GM12878 (cell line): ENCODE measurements around the gene ZBTB42. TPM values are rescaled to one million over a fixed set of nuclear protein-coding genes. Genes with fewer than 3 reads are reported as not detected.

Source experiments
- BCL11A ChIP-seq: IDR thresholded peaks from 2 replicates; pipeline ENCODE4 v1.6.1; 2011; ENCODE audit warnings: low read depth, low read length
- BCLAF1 ChIP-seq: fragments of 450-650 bp; IDR thresholded peaks from 2 replicates; pipeline ENCODE4 v1.6.1; 2017; ENCODE audit warnings: antibody characterized with exemption, mild to moderate bottlenecking, moderate library complexity
- BMI1 ChIP-seq: fragments of 450-650 bp; IDR thresholded peaks from 2 replicates; pipeline ENCODE4 v1.6.1; 2016; ENCODE audit warnings: mild to moderate bottlenecking, moderate library complexity, borderline replicate concordance
- NBN ChIP-seq: fragments of 450-650 bp; IDR thresholded peaks from 2 replicates; pipeline ENCODE4 v1.6.1; 2016
- NFIC ChIP-seq: IDR thresholded peaks from 2 replicates; pipeline ENCODE4 v1.6.1; 2012; ENCODE audit warnings: low read depth, mild to moderate bottlenecking, inconsistent platforms, low read length, moderate library complexity
- NFYA ChIP-seq: IDR thresholded peaks from 2 replicates; pipeline ENCODE4 v1.6.1; 2011; ENCODE audit warnings: low read depth, mild to moderate bottlenecking, low read length, improper control_type of control experiment, borderline replicate concordance
- PBX3 ChIP-seq: IDR thresholded peaks from 2 replicates; pipeline ENCODE4 v1.6.1; 2011; ENCODE audit warnings: mild to moderate bottlenecking, low read depth, low read length, moderate library complexity; ENCODE audit not compliant: insufficient replicate concordance
- PKNOX1 ChIP-seq: fragments of 450-650 bp; IDR thresholded peaks from 2 replicates; pipeline ENCODE4 v1.6.1; 2016; ENCODE audit warnings: mild to moderate bottlenecking
- POLR2A ChIP-seq: IDR thresholded peaks from 2 replicates; pipeline ENCODE4 v1.6.1; 2011; ENCODE audit warnings: low read depth, mild to moderate bottlenecking, low read length
- POLR2AphosphoS5 ChIP-seq: IDR thresholded peaks from 2 replicates; pipeline ENCODE4 v1.6.1; 2011; ENCODE audit warnings: mild to moderate bottlenecking, low read length, inconsistent platforms
- RELB ChIP-seq: fragments of 450-650 bp; IDR thresholded peaks from 2 replicates; pipeline ENCODE4 v1.6.1; 2017; ENCODE audit warnings: low read depth, mild to moderate bottlenecking, moderate library complexity
- RUNX3 ChIP-seq: IDR thresholded peaks from 2 replicates; pipeline ENCODE4 v1.6.1; 2012; ENCODE audit warnings: low read length, inconsistent platforms
- SREBF1 ChIP-seq: IDR thresholded peaks from 2 replicates; pipeline ENCODE4 v1.6.1; 2012; ENCODE audit warnings: mild to moderate bottlenecking, low read length
- SUPT20H ChIP-seq: IDR thresholded peaks from 2 replicates; pipeline ENCODE4 v1.6.1; 2011; ENCODE audit warnings: low read depth, mild to moderate bottlenecking, low read length, moderate library complexity, borderline replicate concordance; ENCODE audit not compliant: control insufficient read depth
- TAF1 ChIP-seq: IDR thresholded peaks from 2 replicates; pipeline ENCODE4 v1.6.1; 2011; ENCODE audit warnings: mild to moderate bottlenecking, low read depth, low read length, borderline replicate concordance
- TARDBP ChIP-seq: IDR thresholded peaks from 2 replicates; pipeline ENCODE4 v1.6.1; 2016; ENCODE audit warnings: borderline replicate concordance
- TBL1XR1 ChIP-seq: IDR thresholded peaks from 2 replicates; pipeline ENCODE4 v1.6.1; 2012; ENCODE audit warnings: low read depth, low read length, improper control_type of control experiment
- USF2 ChIP-seq: IDR thresholded peaks from 2 replicates; pipeline ENCODE4 v1.6.1; 2011; ENCODE audit warnings: low read depth, low read length, improper control_type of control experiment, borderline replicate concordance
- ZBED1 ChIP-seq: IDR thresholded peaks from 2 replicates; pipeline ENCODE4 v1.6.1; 2016; ENCODE audit warnings: borderline replicate concordance
- ZNF24 ChIP-seq: fragments of 450-650 bp; IDR thresholded peaks from 2 replicates; pipeline ENCODE4 v1.6.1; 2017; ENCODE audit warnings: antibody characterized with exemption, mild to moderate bottlenecking
- polyA plus RNA-seq, 11 experiments: library from polyadenylated mRNA; depleted of rRNA in 4 of 11; unstranded in 6 of 11; stranded (reverse) in 5 of 11; fragments of >200 nt; fragmentation: Nextera tagmentation in 4 of 11; fragmentation: Illumina TruSeq in 1 of 11; extraction: Ambion mirVana in 4 of 11; extraction: Trizol in 1 of 11; gene quantifications; 1 replicate in 1 of 11; 2 replicates in 10 of 11; pipeline versions ENCODE4 v1.2.1 to v1.2.3, GENCODE V29; 2011 to 2016; ENCODE audit warnings: inconsistent platforms in 2 of 11, missing spikeins in 2 of 11, low read depth in 1 of 11
- total RNA-seq, 4 experiments: library from RNA; depleted of rRNA in 3 of 4; stranded (reverse); fragments of >200 nt in 3 of 4; fragmentation: Illumina TruSeq in 1 of 4; extraction: Trizol in 1 of 4; gene quantifications; 2 replicates each; pipeline versions ENCODE4 v1.2.1 to v1.2.3, GENCODE V29; 2013 to 2021
- TF ChIP-seq, protein P1 (sequence below): fragments of 450-650 bp; IDR thresholded peaks from 2 replicates; pipeline ENCODE4 v1.6.1; 2017; ENCODE audit warnings: mild to moderate bottlenecking

Gene ZBTB42
- total and polyA plus RNA-seq, 10 of the 15 experiments (the other 5 are each of a cell fraction or from before 2014, with no cell fraction given) = 0.05 to 1.2 (median 0.37) TPM; not detected in 2

DNA sequence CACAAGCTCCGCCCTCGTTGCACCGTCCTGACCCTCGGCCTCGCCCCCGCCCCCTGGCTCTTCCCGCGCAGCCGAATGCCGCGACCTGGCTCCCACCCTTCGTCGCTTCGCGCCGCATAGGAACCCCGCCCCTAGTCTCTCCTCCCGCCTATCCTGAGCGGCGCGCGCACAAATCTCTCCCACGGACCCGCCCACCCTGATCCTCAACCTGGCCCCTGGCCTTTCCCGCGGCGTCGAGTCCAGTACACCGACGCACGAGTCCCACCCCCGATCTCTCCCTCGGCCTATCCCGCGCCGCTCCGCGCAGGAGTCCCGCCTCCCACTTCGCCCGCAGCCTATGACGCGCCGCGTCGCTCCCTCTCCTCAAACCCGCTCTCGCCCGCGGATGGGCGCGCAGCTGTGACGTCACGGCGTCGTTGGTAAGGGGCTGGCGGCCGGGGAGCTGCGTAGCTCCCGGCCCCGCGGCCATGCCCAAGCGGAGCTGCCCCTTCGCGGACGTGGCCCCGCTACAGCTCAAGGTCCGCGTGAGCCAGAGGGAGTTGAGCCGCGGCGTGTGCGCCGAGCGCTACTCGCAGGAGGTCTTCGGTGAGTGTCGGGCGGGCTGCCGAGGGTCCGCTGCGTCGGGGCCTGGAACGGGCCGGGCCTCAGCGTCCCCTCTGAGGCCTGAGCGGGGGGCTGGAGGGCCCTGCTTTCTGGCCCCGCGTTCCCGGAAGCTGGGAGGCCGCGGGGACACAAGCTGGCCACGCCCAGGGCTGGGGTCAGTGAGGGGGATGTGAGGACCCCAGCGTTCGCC lies 48.0 kb upstream of the ZBTB42 start, which contains the start of gene SIVA1 (continued):
- TF ChIP-seq ZBED1 = no peak
- peak; percentile 42; the same call in 1 of the 2 replicates for TF ChIP-seq RELB
- TF ChIP-seq PKNOX1 = peak; percentile 82
- TF ChIP-seq ZNF24 = no peak
- TF ChIP-seq, protein P1, sequence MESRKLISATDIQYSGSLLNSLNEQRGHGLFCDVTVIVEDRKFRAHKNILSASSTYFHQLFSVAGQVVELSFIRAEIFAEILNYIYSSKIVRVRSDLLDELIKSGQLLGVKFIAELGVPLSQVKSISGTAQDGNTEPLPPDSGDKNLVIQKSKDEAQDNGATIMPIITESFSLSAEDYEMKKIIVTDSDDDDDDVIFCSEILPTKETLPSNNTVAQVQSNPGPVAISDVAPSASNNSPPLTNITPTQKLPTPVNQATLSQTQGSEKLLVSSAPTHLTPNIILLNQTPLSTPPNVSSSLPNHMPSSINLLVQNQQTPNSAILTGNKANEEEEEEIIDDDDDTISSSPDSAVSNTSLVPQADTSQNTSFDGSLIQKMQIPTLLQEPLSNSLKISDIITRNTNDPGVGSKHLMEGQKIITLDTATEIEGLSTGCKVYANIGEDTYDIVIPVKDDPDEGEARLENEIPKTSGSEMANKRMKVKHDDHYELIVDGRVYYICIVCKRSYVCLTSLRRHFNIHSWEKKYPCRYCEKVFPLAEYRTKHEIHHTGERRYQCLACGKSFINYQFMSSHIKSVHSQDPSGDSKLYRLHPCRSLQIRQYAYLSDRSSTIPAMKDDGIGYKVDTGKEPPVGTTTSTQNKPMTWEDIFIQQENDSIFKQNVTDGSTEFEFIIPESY = no peak
- TF ChIP-seq BMI1 = no peak
- no peak for TF ChIP-seq BCLAF1
- TF ChIP-seq POLR2A = peak; percentile 98
- TF ChIP-seq RUNX3 = 0 out of 2 replicates have a peak, but pooled peaks have one; percentile 26
- no peak for TF ChIP-seq SREBF1
- TF ChIP-seq NFIC = no peak
- peak; percentile 90; the same call in 1 of the 2 replicates for TF ChIP-seq POLR2AphosphoS5
- TF ChIP-seq NFYA = no peak
- TF ChIP-seq BCL11A = no peak
- no peak for TF ChIP-seq TBL1XR1
- no peak for TF ChIP-seq SUPT20H
- peak; percentile 58; the same call in 1 of the 2 replicates for TF ChIP-seq TAF1
- TF ChIP-seq NBN = peak; percentile 100
- TF ChIP-seq PBX3 = no peak
- TF ChIP-seq TARDBP = no peak
- TF ChIP-seq USF2 = no peak
